ENCODE measurements around the gene NUDT5. TPM values are rescaled to one million over a fixed set of nuclear protein-coding genes. Genes with fewer than 3 reads are reported as not detected.

The NUDT5 gene
- 18.2 TPM for total RNA-seq

GRCh38 chr10:12195603-12196506, at the start of gene NUDT5, which contains the start of gene CDC123:
TSS of gene NUDT5 (minus strand) at chr10:12195891. CDS start at chr10:12186291, 9,600 bp downstream.
TSS of gene CDC123 (plus strand) at chr10:12196188. CDS start at chr10:12196246, 58 bp downstream.

DNA sequence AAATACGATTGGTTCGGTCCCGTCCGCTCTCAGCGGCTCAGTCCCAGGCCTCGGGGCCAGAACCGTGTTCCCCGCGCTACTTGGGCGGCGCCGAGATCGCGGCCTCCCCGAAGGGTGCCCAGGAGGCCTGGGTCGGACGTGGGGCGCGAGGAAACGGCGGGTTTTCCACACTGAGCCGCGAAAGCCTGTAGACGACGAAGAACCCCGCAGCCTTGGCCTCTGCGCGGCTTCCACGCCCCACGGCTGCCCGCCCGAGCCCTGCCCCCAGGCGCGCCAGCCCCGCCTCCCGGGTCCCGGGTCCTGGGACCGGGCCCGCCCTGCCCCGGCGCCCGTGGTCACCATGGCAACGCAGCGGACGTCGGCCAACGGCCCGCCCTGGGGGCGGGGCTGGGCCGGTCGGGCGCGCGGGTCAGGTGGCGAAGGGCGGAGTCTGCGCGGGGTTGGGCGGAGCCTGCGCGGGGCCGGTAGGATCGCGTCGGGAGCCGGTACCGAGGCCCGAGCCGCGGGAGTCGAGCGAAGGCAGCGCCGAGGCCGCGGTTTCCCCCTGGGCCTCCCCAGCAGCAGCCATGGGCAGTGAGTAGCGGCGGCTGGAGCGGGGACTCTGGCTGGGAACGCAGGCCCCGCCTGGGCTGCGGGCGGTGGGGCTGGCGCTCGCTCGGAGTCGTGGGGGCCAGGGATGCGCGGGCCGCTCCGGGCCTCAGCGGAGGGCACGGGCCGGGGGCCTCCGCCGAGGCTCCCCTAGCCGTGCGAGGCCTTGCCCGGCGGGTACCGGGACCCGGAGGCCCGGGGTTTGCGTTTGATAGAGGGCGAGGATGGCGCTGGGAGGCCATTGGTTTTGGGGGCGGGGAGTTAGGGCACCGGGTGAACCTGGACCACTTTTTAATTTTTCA, 66.2 kb downstream of the NUDT5 start, which contains the start of gene SEC61A2:
Gene SEC61A2, plus strand, starts transcription at position 456 of the 890 bp plus-strand sequence. Its CDS starts 111 bp downstream, at position 567.

Small RNAs within 50 kb of the gene (small RNA-seq; reads per million reads assigned to genes)
- gene MIR548AK (not detected), gene RNU6-88P (not detected)

Other genes with a start within 250 kb of the NUDT5 start
- gene UPF2, start 153.1 kb downstream of the NUDT5 start, total RNA-seq = 22.6 TPM
- gene DHTKD1, start 126.9 kb downstream of the NUDT5 start, total RNA-seq = 66.2 TPM
- 87.0 TPM for gene SEC61A2, start 66.2 kb downstream of the NUDT5 start, total RNA-seq
- gene CDC123, start 297 bp upstream of the NUDT5 start, total RNA-seq = 102 TPM
- 26.5 TPM for gene CAMK1D, start 153.7 kb upstream of the NUDT5 start, total RNA-seq

All from diencephalon (tissue), 1 donor.